GM21723 (cell line): ENCODE data around the gene RAI1.

Experiments
- ATAC-seq: cut with Tn5 transposase; IDR thresholded peaks from one replicate; pipeline ENCODE4 v1.9.1; 2021; ENCODE audit warnings: mild to moderate bottlenecking, moderate library complexity; ENCODE audit not compliant: unreplicated experiment

RAI1 gene

GRCh38 chr17:17780922-17781590, 99.8 kb downstream of the RAI1 start:
- no peak for ATAC-seq

- ATAC-seq, result no peak
Measured at GRCh38 chr17:17781591-17782496, 100.6 kb downstream of the RAI1 start.

GRCh38 chr17:17782523-17783115, 101.4 kb downstream of the RAI1 start:
- ATAC-seq, result peak; percentile 16

GRCh38 chr17:17783116-17783824, 102.0 kb downstream of the RAI1 start:
- ATAC-seq, result peak; percentile 46

GRCh38 chr17:17783825-17784656, 102.8 kb downstream of the RAI1 start:
- peak; percentile 2 for ATAC-seq

- ATAC-seq, result no peak
Measured at GRCh38 chr17:17784657-17785267, 103.5 kb downstream of the RAI1 start.

GRCh38 chr17:17785407-17785806, 104.1 kb downstream of the RAI1 start:
- no peak for ATAC-seq

GRCh38 chr17:17786998-17787397, 105.7 kb downstream of the RAI1 start:
- no peak for ATAC-seq

GRCh38 chr17:17787568-17787967, 106.3 kb downstream of the RAI1 start:
- no peak for ATAC-seq

- ATAC-seq, result no peak
Measured at GRCh38 chr17:17788967-17789366, 107.7 kb downstream of the RAI1 start.

- ATAC-seq, result no peak
Measured at GRCh38 chr17:17789410-17789809, 108.2 kb downstream of the RAI1 start.

- ATAC-seq, result no peak
Measured at GRCh38 chr17:17789828-17790636, 108.8 kb downstream of the RAI1 start.

GRCh38 chr17:17790637-17791464, 109.6 kb downstream of the RAI1 start:
- ATAC-seq, result no peak

- no peak for ATAC-seq
Measured at GRCh38 chr17:17792037-17792550, 110.8 kb downstream of the RAI1 start.

- peak; percentile 72 for ATAC-seq
Measured at GRCh38 chr17:17792551-17793377, 111.5 kb downstream of the RAI1 start.

GRCh38 chr17:17793378-17794214, 112.3 kb downstream of the RAI1 start:
- no peak for ATAC-seq
